Endothelial cell of umbilical vein (primary cell): ENCODE measurements around the gene SST. TPM values are rescaled to one million over a fixed set of nuclear protein-coding genes. Genes with fewer than 3 reads are reported as not detected.

ENCODE experiments used
- BruUV-seq: library from RNA; stranded (reverse); fragments of 400-500 nt; replicated peaks from 2 replicates; lab custom pipeline; 2021; lab: Mats Ljungman, UMichigan
- CTCF ChIA-PET: fragments of 300-600, 350-600 bp; sonication (Branson Sonifier 250); formaldehyde crosslinking; loops from one replicate; lab custom pipeline; 2021; ENCODE audit warnings: antibody characterized with exemption, inconsistent platforms; lab: Charles Lee
- POLR2A ChIA-PET: fragments of 300-600, 350-600 bp; sonication (Branson Sonifier 250); formaldehyde crosslinking; loops from one replicate; lab custom pipeline; 2021; ENCODE audit warnings: antibody characterized with exemption, inconsistent platforms; lab: Charles Lee
- DNase-seq: peaks from one replicate; pipeline ENCODE4 v3.0.0-alpha.2; 2011; ENCODE audit warnings: low read depth, low spot score
- FAIRE-seq: peaks from 2 replicates; lab custom pipeline; 2011; peaks lifted over from hg19 to GRCh38; lab: Jason Lieb, UNC
- H2AFZ ChIP-seq: 2 replicates; pipeline ENCODE4 v1.6.0; 2012; ENCODE audit warnings: low read depth, low read length, control low read depth, inconsistent platforms
- H3K27ac ChIP-seq: 2 replicates; pipeline ENCODE4 v1.5.1; 2011; ENCODE audit warnings: low read depth, mild to moderate bottlenecking, control low read depth, low read length, moderate library complexity; ENCODE audit not compliant: insufficient read depth
- H3K27me3 ChIP-seq, 2 experiments: 2 replicates each; pipeline versions ENCODE4 v1.6.0 to v1.6.1; 2011; ENCODE audit warnings: low read length in 2 of 2, mixed read lengths in 1 of 2; ENCODE audit not compliant: control insufficient read depth in 2 of 2, insufficient read depth in 2 of 2
- H3K36me3 ChIP-seq, 2 experiments: 2 replicates in 1 of 2; 3 replicates in 1 of 2; pipeline ENCODE4 v1.5.1; 2011; ENCODE audit warnings: low read length in 2 of 2, mild to moderate bottlenecking in 1 of 2, moderate library complexity in 1 of 2; ENCODE audit not compliant: control insufficient read depth in 2 of 2, insufficient read depth in 2 of 2; ENCODE audit errors: extremely low read depth in 1 of 2
- H3K4me1 ChIP-seq: 3 replicates; pipeline ENCODE4 v1.5.1; 2011; ENCODE audit warnings: mild to moderate bottlenecking, low read length; ENCODE audit not compliant: control insufficient read depth, insufficient read depth; ENCODE audit errors: extremely low read depth
- H3K4me2 ChIP-seq: 2 replicates; pipeline ENCODE4 v1.6.1; 2011; ENCODE audit warnings: low read length, control low read depth, mixed read lengths; ENCODE audit not compliant: insufficient read depth
- H3K4me3 ChIP-seq, 3 experiments: fragments of 200-600 bp in 1 of 3; sonication (generic), shearing (Covaris generic) in 1 of 3; replicated peaks in 1 of 3; 2 replicates each; pipeline ENCODE4 v1.5.1; 2011 to 2016; ENCODE audit warnings: control low read depth in 3 of 3, low read length in 3 of 3, mild to moderate bottlenecking in 2 of 3, inconsistent platforms in 1 of 3, low read depth in 1 of 3, moderate library complexity in 1 of 3; ENCODE audit not compliant: insufficient read depth in 1 of 3
- H3K79me2 ChIP-seq: 2 replicates; pipeline ENCODE4 v1.6.0; 2012; ENCODE audit warnings: low read length, inconsistent platforms; ENCODE audit not compliant: control insufficient read depth, insufficient read depth
- H3K9ac ChIP-seq: replicated peaks from 2 replicates; pipeline ENCODE3; 2011; ENCODE audit warnings: low read length, control low read depth; ENCODE audit not compliant: insufficient read depth; ENCODE audit errors: extremely low read depth
- H3K9me1 ChIP-seq: replicated peaks from 3 replicates; pipeline ENCODE4 v1.6.0; 2011; ENCODE audit warnings: mild to moderate bottlenecking, low read length; ENCODE audit not compliant: control insufficient read depth, insufficient read depth; ENCODE audit errors: extremely low read depth
- H3K9me3 ChIP-seq: replicated peaks from 2 replicates; pipeline ENCODE4 v1.5.1; 2012; ENCODE audit warnings: low read length, inconsistent platforms; ENCODE audit not compliant: control insufficient read depth, insufficient read depth
- H4K20me1 ChIP-seq: replicated peaks from 2 replicates; pipeline ENCODE3; 2011; ENCODE audit warnings: mild to moderate bottlenecking, low read length; ENCODE audit not compliant: control insufficient read depth, insufficient read depth; ENCODE audit errors: extremely low read depth
- CTCF ChIP-seq, 2 donors: IDR thresholded peaks; 1 replicate in 1 of 2; 2 replicates in 1 of 2; pipeline ENCODE4 v1.5.1; 2011; ENCODE audit warnings: low read length in 2 of 2, mild to moderate bottlenecking in 2 of 2, moderate library complexity in 2 of 2, control low read depth in 1 of 2, inconsistent platforms in 1 of 2, low read depth in 1 of 2; ENCODE audit not compliant: insufficient read depth in 1 of 2; ENCODE audit errors: extremely low read depth in 1 of 2
- EZH2 ChIP-seq: IDR thresholded peaks from 2 replicates; pipeline ENCODE4 v1.6.1; 2012; ENCODE audit warnings: borderline replicate concordance, low read depth, mild to moderate bottlenecking, moderate library complexity, low read length, inconsistent platforms; ENCODE audit not compliant: severe bottlenecking
- FOS ChIP-seq: IDR thresholded peaks from 2 replicates; pipeline ENCODE4 v1.6.1; 2011; ENCODE audit warnings: mild to moderate bottlenecking, low read length, moderate library complexity, borderline replicate concordance; ENCODE audit not compliant: insufficient read depth
- GATA2 ChIP-seq: IDR thresholded peaks from 2 replicates; pipeline ENCODE4 v1.7.0; 2011; ENCODE audit warnings: low read depth, mild to moderate bottlenecking, moderate library complexity, mixed read lengths, low read length; ENCODE audit not compliant: insufficient read length, insufficient read depth
- JUN ChIP-seq: IDR thresholded peaks from 2 replicates; pipeline ENCODE4 v1.6.1; 2011; ENCODE audit warnings: borderline replicate concordance, low read depth; ENCODE audit not compliant: insufficient read length, insufficient read depth
- MYC ChIP-seq: IDR thresholded peaks from one replicate; pipeline ENCODE4 v1.6.1; 2011; ENCODE audit warnings: mild to moderate bottlenecking, low read depth, low read length
- POLR2A ChIP-seq: IDR thresholded peaks from 2 replicates; pipeline ENCODE4 v1.6.1; 2012; ENCODE audit warnings: low read depth, mild to moderate bottlenecking, control low read depth, low read length
- POLR2AphosphoS5 ChIP-seq: IDR thresholded peaks from 2 replicates; pipeline ENCODE4 v1.6.1; 2012; ENCODE audit warnings: low read depth, mild to moderate bottlenecking, control low read depth, low read length, moderate library complexity; ENCODE audit not compliant: insufficient read depth
- dilution Hi-C: fragments of 300-500 bp; cut with MboI; formaldehyde crosslinking; loops from one replicate; pipeline ENCODE4 v1.15.0; 2019; ENCODE audit warnings: low sequenced_read_pairs; ENCODE audit not compliant: extremely low pct_ligation_motif_present
- intact Hi-C: fragments of 100-400 bp; cut with micrococcal nuclease; formaldehyde crosslinking; loops from one replicate; pipeline ENCODE4 v1.10.0; 2022
- polyA plus RNA-seq, 4 experiments: library from polyadenylated mRNA; depleted of rRNA in 3 of 4; stranded (reverse) in 3 of 4; unstranded in 1 of 4; fragments of >200 nt; gene quantifications; 2 replicates each; pipeline versions ENCODE4 v1.2.1 to v1.2.3, GENCODE V29; 2011 to 2012; ENCODE audit warnings: missing spikeins in 1 of 4
- total RNA-seq: library from RNA; stranded (reverse); gene quantifications from 2 replicates; pipeline ENCODE4 v1.2.3, GENCODE V29; 2021
- TF ChIP-seq, protein P1 (sequence below): IDR thresholded peaks from 2 replicates; pipeline ENCODE4 v1.6.1; 2011; ENCODE audit not compliant: insufficient read depth, insufficient read length

SST gene
- total and polyA plus RNA-seq, 2 donors (not counting 3 experiments of a cell fraction or from before 2014, with no cell fraction given) = not detected

DNA sequence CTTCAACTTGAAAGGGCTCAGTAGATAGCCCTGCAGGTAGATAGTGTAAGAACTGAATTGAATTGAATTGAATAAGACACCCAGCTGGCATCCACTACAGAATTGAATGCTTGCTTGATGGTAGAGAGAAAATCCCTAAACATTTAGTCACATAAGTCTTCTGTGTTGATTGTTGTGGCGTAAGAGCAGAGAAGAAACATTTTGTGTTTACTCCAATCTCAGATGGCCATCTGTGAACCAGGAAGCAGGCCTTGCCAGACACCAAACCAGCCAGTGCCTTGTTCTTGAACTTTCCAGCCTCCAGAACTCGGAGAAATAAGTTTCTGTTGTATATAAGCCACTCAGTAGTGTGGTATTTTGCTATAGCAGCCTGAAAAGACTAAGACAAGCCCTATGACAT, 43.6 kb downstream of the SST start:
- Histone ChIP-seq H3K4me3 (no peak overlapping the region), H3K79me2 (no peaks in the 10 kb centered on the region), H3K27me3 (no peaks in the 10 kb centered on the region), H3K9me1 (no peaks in the 10 kb centered on the region), H3K36me3 (no peaks in the 10 kb centered on the region), H3K9me3 (no peaks in the 10 kb centered on the region), H2AFZ (no peak overlapping the region), H3K27ac (no peak overlapping the region), H4K20me1 (no peaks in the 10 kb centered on the region), H3K4me1 (no peaks in the 10 kb centered on the region), H3K9ac (no peak overlapping the region), H3K4me2 (no peak overlapping the region)
- CTCF ChIA-PET = no interaction called here
- BruUV-seq = no TSS peak
- intact Hi-C loops (no loop called here), dilution Hi-C loops (no loop called here)
- no peak for DNase-seq
- POLR2A ChIA-PET = no interaction called here
- no peak for FAIRE-seq
- TF ChIP-seq MYC (no peak), JUN (no peak), POLR2AphosphoS5 (no peak), POLR2A (no peak), FOS (no peak), CTCF (IDR thresholded peaks at IDR 0.05; ENCODE audit: extremely low read depth in 1 of 2, insufficient read depth in 1 of 2, low read depth in 1 of 2, low read length in 2 of 2) (no peak), GATA2 (no peak), EZH2 (no peak)
- TF ChIP-seq, protein P1, sequence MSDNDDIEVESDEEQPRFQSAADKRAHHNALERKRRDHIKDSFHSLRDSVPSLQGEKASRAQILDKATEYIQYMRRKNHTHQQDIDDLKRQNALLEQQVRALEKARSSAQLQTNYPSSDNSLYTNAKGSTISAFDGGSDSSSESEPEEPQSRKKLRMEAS = no peak
